GM19043 (cell line): ENCODE results near the gene ARHGEF16.

Source experiments
- ATAC-seq: cut with Tn5 transposase; IDR thresholded peaks from one replicate; pipeline ENCODE4 v1.9.1; 2021; ENCODE audit warnings: low read depth; ENCODE audit not compliant: unreplicated experiment

ARHGEF16 gene

DNA sequence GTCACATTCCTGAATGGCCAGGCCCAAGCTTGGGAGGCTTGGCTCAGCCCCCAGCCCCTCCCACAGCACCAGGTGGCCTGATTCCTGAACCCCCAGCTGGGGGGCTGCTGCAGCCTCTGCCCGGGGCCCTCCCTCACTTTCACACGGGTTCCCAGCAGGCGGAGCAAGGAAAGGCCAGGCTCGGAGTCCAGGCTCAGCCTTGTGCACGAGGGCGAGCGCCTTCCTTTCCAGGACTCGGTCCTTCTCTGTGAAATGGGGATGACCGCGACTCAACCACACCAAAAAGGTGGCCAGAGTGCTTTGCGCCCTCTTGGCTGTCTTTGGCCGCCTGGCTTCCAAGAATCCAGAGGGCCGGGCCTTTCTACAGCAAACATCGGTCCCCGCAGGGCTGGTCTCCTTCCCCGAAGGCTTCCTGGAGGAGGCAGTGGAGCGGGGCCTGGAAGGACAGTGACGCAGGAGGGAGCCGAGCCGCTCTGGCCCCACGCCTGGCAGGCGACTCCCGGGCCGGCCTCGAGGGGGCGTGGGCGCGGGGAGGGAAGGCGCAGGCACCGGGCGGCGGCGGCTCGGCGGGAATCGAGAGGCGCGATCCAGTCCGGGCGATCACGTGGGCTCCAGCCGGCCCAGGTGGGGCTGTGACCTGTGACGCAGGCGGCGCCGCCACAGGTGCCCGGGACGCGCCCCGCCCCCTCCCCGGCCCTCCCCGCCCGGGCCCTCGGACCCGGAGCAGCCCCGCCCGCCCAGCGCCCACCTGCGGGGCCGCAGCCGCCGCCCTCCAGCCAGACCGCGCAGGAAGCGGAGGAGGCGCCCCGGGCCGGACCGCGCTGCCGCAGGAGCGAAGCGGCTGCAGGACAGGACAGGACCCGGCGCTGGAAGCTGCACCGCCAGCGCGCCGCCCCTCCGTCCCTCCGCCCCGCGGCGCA is at the start of gene ARHGEF16:
ARHGEF16 (plus strand) TSS at position 775 of the 920 bp plus-strand sequence. CDS start 8,420 bp downstream, outside the sequence.
- ATAC-seq = no peak

- no peak for ATAC-seq
These were observed 49.7 kb upstream of the ARHGEF16 start for GRCh38 chr1:3404801-3405200.

GRCh38 chr1:3405491-3405890 is 49.0 kb upstream of the ARHGEF16 start:
- no peak for ATAC-seq

GRCh38 chr1:3405974-3406867 is 48.2 kb upstream of the ARHGEF16 start:
- no peak for ATAC-seq

DNA sequence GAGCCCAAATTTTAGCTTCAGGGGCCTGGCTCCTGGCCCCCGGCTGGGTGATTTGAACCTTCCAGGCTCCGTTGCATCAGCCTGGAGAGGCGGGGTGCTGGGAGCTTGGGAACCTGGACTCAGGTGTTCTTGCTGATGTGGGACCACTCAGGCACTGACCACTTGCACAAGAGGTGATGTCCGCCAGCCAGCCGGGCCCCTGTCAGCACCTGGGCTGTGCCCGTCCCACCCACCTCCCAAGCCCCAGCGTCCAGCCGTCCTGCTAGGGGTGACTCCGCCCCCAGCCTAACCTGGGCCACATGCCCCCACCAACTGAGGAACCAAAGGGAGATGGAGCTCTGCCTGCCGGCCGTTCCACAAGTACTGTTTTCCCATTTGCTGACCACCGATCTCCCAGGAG is 47.4 kb upstream of the ARHGEF16 start:
- ATAC-seq = no peak

DNA sequence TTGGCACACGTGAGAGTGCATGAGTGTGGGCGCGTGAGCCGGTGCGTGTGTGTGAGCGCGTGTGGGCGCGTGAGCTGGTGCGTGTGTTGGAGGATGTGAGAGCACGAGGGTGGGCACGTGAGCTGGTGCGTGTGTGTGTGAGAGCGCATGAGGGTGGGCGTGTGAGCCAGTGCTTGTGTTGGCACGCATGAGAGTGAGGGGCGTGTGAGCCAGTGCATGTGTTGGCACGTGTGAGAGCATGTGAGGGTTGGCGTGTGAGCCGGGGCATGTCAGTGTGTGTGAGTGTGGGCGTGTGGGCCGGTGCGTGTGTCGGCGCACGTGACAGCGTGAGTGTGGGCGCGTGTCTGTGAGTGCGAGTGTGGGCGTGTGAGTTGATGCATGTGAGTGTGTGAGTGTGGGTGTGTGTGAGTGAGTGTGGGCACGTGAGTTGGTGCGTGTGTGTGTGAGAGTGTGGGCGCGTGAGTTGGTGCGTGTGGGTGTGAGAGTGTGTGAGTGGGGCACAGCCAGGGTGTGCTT is 45.7 kb upstream of the ARHGEF16 start:
- no peak for ATAC-seq

DNA sequence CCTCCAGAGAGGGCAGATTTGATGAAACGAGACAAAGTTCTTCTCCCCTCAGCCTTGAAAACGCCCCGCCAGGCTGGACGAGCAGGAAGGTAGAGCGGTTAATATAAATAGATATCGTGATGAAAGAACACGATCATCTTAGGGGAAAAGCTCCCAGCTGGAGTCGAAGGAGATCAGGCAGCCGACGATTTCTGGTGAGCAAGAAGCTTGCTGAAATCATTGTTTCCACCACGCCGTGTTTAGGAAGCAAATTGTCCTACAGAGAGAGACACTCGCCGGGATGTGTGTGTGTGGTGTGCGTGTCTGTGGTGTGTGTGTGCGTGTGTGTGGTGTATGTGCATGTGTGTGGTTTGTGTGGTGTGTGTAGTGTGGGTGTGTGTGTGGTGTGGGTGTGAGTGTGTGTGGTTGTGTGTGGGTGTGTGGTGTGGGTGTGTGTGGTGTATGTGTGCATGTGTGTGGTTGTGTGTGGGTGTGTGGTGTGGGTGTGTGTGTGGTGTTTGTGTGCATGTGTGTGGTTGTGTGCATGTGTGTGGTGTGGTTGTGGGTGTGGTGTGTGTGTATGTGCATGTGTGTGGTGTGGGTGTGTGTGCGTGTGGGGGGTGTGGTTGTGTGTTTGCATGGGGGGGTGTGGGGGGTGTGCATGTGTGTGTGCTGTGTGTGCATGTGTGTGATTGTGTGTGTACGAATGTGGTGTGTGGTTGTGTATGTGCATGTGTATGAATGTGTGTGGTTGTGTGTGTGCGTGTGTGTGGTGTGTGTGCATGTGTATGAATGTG is 44.9 kb upstream of the ARHGEF16 start:
- ATAC-seq = no peak

DNA sequence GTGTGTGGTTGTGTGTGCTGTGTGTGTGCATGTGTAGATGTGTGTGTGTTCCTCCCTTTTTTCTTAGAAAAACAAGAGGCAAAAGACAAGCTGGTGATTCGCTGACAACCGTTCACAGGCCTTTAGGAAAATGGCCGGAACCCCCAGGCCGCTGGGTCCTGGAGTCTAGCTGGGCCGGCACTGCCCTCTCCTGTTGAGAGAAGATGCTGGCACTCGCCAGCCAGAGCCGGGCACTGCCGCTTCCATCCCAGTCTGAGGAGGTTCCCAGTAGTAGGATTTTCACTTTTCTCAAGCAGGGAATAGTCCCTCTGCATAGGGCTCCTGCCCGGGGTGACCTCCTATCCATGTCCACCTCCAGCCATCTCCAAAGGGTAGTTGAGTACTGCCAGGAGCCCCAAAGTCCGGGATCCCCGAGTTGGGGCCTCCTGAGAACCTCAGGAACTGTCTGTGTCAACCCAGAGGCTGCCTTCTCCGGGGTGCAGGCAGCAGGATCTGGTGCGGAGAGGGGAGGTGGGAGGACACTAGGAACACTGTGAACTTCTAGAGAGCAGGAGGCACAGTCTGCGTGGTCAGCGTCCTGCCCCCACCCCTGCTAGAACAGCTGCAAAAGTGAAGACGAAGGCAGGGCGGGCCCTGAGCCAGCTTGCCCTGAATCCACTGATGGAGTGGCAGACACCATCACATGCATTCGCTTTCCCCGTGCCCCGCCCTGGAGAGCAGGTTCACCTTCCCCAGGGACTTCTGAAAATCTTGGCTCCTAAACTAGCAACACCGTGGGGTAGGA is 44.1 kb upstream of the ARHGEF16 start:
- no peak for ATAC-seq

GRCh38 chr1:3411806-3412205 is 42.7 kb upstream of the ARHGEF16 start:
- no peak for ATAC-seq

GRCh38 chr1:3412376-3412775 is 42.1 kb upstream of the ARHGEF16 start:
- no peak for ATAC-seq

- no peak for ATAC-seq
These were observed 40.3 kb upstream of the ARHGEF16 start for GRCh38 chr1:3413975-3414710.

GRCh38 chr1:3415260-3416090 is 39.0 kb upstream of the ARHGEF16 start:
- ATAC-seq = no peak

GRCh38 chr1:3417082-3417739 is 37.3 kb upstream of the ARHGEF16 start:
- ATAC-seq = no peak

GRCh38 chr1:3417934-3418333 is 36.5 kb upstream of the ARHGEF16 start:
- no peak for ATAC-seq

DNA sequence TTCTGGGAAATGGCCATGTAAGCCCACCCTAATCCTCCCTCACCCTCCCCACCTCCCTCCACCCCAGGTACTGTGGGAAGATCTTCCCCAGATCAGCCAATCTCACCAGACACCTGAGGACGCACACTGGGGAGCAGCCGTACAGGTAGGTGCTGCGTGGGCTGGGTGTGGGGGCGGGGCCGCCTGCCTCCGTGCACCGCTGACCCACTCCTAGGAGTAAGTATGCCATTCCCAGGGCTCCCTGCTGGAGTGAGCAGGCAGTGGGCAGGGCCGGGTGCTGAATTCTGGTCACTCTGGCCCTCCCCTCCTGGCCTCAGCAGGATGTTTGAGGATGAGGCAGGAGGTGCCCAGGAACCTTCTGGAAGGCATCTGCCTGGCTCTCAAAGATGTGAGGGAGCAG is 35.9 kb upstream of the ARHGEF16 start:
- no peak for ATAC-seq

GRCh38 chr1:3419415-3420204 is 34.9 kb upstream of the ARHGEF16 start:
- ATAC-seq = no peak
